Suprapubic skin (tissue), 4 donors: ENCODE data around the gene RMI2.

Source experiments
- POLR2A ChIP-seq, 2 donors: fragments of 450-650 bp; IDR thresholded peaks; one replicate each; pipeline ENCODE4 v1.6.1; 2017; ENCODE audit warnings: antibody characterized with exemption in 2 of 2, mild to moderate bottlenecking in 2 of 2, moderate library complexity in 2 of 2
- POLR2AphosphoS5 ChIP-seq, 3 donors: sonication (generic); formaldehyde crosslinking; IDR thresholded peaks; one replicate each; pipeline ENCODE4 v1.6.1; 2017; ENCODE audit warnings: antibody characterized with exemption in 3 of 3
- TF ChIP-seq, protein P1 (sequence below), 2 donors: fragments of 200-600 bp in 1 of 2; fragments of 450-650 bp in 1 of 2; sonication (generic) in 1 of 2; IDR thresholded peaks; one replicate each; pipeline ENCODE4 v1.5.1; 2016 to 2019; ENCODE audit warnings: antibody characterized with exemption in 2 of 2, mild to moderate bottlenecking in 1 of 2, moderate library complexity in 1 of 2

GRCh38 chr16:11297492-11298142, 47.6 kb upstream of the RMI2 start:
- TF ChIP-seq POLR2A (IDR thresholded peaks at IDR 0.05) (no peak), POLR2AphosphoS5 (IDR thresholded peaks at IDR 0.05) (no peak)
- TF ChIP-seq, protein P1, sequence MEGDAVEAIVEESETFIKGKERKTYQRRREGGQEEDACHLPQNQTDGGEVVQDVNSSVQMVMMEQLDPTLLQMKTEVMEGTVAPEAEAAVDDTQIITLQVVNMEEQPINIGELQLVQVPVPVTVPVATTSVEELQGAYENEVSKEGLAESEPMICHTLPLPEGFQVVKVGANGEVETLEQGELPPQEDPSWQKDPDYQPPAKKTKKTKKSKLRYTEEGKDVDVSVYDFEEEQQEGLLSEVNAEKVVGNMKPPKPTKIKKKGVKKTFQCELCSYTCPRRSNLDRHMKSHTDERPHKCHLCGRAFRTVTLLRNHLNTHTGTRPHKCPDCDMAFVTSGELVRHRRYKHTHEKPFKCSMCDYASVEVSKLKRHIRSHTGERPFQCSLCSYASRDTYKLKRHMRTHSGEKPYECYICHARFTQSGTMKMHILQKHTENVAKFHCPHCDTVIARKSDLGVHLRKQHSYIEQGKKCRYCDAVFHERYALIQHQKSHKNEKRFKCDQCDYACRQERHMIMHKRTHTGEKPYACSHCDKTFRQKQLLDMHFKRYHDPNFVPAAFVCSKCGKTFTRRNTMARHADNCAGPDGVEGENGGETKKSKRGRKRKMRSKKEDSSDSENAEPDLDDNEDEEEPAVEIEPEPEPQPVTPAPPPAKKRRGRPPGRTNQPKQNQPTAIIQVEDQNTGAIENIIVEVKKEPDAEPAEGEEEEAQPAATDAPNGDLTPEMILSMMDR (IDR thresholded peaks at IDR 0.05), result no peak
